HG03460 (cell line): ENCODE results near the gene MYO9A.
"Not testable (repeated sequence)": the region's sequence is repeated elsewhere in the genome, so short reads cannot be mapped to it uniquely, and the experiment has no call there.

Source experiments
- ATAC-seq: cut with Tn5 transposase; IDR thresholded peaks from one replicate; pipeline ENCODE4 v1.9.1; 2021; ENCODE audit not compliant: unreplicated experiment

Gene MYO9A

DNA sequence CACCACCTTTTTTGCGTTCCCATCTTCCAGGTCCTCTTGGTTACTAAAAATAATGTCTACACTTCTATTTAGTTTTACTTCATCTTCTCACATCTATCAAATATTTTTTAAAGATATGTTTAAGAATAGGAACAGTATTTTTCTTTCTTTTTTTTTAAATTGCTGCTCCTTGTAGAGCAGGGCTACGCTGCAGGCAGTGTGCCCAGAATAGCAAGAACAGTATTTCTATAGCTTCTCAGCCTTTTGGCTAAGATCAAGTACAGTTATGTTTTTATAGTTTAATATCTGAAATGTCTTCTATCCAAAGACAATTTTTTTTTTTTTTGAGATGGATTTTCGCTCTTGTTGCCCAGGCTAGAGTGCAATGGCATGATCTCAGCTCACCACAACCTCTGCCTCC is 73.0 kb downstream of the MYO9A start:
- no peak for ATAC-seq

DNA sequence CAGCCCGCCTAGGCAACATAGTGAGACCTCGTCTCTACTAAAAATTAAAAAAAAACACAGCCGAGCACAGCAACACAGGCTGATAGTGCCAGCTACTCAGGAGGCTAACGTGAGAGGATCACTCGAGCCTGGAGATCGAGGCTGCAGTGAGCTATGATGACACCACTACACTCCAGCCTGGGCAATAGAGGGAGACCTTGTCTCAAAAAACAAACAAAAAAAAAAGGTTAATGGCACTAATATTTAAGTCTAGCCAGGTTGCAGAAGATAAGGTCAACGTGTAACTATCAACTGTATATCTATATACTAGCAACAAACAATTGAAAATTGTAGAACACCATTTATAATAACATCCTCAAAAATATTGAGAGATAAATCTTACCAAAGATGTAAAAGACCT is 75.1 kb downstream of the MYO9A start:
- no peak for ATAC-seq

DNA sequence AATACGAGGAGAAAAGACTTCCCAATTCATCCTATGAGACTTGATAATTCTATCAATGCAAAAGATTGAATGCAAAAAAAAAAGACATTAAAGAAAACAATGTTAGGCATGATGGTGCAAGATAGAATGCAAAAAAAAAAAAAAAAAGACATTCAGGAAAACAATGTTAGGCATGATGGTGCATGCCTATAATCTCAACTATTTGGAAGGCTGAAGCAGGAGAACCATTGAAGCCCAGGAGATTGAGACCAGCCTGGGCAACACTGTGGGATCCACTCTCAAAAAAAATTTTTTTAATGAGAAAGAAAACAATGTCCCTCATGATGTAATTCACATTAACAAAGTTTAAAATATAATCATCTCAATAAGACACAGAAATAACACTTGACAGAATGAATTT is 75.9 kb downstream of the MYO9A start:
- no peak for ATAC-seq

DNA sequence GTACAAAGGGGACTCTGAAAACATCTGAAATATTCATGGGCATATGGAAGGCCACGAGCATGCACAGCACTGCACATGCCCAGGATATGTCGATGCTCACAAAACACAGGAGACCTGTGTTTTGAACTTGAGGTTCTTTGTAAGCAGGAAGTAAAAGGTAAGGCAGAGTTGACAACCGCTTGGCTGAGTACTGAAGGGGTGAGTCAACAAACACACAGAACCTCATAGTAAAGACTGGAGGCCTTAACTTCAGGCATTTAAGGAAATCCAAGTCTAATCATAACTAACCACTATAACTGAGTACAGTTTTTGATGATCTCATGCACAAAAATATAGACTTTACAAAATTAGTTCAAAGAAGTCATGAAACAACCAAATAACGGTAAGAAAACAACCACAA is 80.6 kb downstream of the MYO9A start:
- ATAC-seq = no peak

DNA sequence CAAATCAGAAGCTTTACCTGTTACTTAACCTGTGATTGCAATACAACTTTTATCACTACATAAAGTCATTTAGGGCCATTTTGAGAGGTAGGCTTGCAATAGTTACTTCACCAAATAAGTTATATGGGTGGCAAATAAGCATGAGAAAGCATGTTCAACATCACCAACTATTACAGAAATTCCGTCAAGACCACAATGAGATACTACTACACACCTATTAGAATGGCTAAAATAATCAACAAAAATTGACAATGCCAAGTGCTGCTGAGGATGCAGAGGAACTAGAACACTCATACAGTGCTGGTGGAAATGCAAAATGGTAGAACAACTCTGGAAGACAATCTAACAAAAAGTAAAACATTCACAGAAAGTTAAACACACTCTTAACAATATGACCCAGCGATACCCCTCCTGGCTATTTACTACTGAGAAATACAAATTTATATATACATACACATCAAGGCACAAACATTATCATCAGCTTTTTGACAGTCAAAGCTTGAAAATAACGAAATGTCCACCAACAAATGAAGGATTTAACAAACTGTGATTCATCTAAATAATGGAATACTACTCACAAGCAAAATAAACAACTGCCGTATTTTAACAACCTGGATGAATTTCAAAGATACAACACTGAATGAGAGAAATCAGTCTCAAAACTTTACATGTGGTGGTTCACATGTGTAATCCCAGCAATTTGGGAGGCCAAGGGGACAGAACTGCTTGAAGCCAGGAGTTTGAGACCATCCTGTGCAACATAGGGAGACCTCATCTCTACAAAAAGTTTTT is 82.9 kb downstream of the MYO9A start:
- no peak for ATAC-seq

DNA sequence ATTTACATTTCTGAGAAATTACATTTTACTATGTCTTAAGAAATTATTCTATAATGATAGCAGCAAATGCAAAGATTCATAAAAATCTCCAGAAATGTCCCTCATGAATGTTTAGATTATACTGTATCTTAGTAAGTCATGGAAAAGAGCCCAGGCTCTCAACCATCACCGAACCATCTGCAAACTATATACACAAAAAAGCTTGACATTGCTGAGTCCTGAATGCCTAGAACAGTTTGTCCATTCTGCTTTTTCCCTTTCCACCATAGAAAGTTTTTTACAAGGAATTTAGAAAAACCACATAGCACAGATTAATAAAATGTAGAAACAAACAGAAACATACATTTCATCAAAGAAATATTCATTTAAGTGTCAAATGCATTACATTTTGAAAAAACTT is 83.6 kb downstream of the MYO9A start:
- ATAC-seq = no peak

DNA sequence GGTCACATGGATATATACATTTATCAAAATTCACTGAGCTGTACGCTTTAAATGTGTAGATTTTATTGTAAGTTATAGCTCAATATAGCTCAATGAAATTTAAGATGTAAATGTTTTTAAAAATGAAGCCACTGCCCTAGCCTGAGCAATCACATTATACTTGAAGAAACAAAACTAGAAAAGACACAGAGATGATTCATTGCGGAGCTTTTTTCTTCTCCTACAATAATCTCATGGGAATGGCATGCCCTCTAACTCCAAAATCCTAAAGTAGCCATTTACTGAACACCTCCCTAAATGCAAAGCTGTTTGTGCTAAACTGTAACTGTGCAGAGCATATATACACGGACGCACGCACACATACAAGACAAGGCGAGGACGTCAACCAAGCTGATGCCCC is 84.2 kb downstream of the MYO9A start:
- ATAC-seq = no peak

DNA sequence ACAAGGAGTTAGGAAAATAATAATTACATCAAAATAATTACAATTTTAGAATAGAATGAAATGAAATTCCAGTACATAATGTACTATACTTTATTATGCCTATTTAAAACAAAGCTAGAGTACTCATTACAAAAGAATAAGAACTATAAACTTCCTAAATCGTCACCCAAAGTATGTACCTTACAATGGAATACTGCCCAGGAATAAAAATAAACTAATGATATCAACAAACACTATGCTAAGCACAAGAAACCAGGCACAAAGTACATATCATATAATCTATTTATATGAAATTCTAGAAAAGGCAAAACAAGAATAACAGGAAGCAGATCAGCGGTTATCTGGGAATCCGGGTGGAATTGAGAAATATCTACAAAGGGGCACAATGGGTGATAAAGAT is 84.7 kb downstream of the MYO9A start:
- ATAC-seq = no peak

DNA sequence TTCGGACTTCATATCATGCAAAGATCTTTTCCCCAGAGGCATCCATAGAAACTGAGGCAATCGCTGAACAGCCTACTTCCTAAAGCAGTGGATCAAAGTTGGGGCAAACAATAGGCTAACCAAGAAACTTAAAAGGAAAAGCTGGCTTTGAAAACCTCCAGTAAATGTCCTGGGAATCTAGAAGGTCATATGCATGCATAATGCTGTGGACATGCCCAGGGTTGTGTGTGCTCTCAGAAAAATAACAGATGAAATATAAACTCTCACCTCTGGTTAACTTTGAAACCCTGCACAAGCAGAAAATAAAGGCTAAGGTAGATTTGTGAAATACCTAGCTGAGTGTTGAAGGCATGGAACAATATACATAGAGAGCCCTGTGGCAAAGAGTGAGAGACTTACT is 96.3 kb downstream of the MYO9A start:
- no peak for ATAC-seq

DNA sequence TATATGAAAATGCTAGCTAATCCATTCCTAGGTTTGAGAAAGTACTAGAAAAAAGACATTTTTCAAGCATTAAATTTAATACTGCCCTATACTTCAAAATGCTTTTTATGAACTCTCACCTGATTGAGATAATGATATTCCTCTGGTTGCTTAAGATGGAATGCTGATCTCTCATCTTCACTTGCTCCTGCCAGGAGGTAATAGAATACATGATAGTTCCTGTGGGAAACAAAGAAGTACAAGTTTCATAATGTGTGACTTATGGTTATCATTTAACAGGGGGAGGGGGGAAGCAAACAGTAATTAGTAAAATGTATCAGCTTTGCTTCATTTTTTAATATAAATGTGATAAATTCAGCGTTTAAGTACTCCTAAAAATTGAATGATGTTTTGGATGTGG is 97.2 kb downstream of the MYO9A start:
- ATAC-seq = no peak

DNA sequence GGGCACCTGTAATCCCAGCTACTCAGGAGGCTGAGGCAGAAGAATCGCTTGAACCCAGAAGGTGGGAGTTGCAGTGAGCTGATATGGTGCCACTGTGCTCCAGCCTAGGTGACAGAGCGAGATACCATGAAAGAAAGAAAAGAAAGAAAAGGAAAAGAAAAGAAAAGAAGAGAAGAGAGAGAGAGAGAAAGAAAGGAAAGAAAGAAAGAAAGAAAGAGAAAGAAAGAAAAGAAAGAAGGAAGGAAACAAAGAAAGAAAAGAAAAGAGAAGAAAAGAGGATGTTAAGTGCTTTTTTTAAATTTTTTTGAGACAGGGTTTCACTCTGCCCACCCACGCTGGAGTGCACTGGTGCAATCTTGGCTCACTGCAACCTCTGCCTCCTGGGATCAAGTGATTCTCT is 103.4 kb downstream of the MYO9A start:
- ATAC-seq = not testable (repeated sequence)

DNA sequence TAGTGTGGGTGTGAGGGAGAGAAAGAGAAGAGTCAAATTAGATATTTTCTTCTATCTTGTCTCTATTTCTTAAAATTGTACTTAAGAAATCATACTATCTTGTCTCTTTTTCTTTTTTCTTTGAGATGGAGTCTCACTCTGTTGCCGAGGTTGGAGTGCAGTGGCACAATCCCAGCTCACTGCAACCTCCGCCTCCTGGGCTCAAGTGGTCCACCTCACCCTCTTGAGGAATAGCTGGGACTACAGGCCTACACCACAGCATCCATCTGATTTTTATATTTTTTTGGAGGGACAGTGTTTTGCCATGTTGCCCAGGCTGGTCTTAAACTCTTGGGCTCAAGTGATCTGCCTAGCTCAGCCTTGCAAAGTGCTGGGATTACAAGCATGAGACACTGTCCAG is 104.2 kb downstream of the MYO9A start:
- no peak for ATAC-seq

DNA sequence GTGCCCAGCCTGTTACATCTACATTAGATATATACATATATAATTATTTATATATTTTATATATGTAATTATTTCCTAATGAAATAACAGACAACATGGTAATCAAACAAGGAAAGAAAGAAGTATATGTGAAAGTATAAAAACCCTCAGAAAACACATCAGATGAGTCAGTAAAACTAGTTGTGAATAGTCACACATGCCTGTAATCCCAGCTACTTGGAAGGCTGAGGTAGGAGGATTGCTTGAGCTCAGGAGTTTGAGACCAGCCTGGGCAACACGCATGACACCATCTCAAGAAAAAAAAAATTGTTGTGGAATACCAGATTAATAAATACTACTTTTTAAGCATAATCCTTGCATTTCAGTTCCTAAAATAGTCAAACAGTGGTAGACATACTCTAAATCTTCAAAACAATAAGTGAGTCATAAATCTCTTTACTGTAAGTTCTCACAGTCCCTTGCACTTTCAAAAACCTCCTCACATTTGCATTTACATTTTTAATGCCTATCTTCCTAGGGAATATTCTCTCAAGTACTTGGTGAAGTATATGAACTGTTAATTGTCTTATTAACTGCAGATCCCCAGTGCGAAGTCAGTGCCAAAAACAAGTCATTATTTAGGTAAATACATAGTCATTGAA is 106.5 kb downstream of the MYO9A start:
- ATAC-seq = no peak

DNA sequence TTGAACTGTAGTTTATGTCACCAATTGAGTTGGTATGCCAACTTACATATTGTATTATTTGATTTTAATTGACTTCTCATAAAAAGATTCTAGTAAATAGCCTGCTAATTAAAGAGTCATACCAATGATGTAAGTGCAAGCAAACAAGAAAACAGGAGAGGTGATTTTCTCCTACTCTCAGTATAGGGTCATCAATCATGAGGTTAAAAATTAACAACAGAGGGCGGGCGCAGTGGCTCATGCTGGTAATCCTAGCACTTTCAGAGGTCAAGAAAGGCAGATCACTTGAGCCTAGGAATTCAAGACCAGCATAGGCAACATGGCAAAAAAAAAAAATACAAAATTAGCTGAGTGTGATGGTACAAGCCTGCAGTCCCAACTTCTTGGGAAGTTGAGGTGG is 108.7 kb downstream of the MYO9A start:
- ATAC-seq = no peak

DNA sequence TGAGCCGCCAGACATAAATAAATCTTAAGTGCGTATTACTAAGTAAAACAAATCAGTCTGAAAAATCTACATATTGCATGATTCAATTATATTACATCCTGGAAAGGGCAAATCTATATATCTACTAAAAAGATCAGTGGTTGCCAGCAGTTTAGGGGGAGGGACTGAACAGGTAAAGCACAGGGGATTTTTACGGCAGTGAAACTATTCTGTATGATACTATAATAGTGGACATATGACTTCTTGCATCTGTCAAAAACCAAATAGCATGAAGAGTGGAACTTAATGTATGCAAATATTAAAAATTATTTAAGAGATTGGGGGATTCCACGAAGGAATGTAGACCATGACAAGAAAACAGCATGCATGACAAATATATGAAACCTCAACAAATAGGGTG is 111.6 kb downstream of the MYO9A start:
- ATAC-seq = no peak

DNA sequence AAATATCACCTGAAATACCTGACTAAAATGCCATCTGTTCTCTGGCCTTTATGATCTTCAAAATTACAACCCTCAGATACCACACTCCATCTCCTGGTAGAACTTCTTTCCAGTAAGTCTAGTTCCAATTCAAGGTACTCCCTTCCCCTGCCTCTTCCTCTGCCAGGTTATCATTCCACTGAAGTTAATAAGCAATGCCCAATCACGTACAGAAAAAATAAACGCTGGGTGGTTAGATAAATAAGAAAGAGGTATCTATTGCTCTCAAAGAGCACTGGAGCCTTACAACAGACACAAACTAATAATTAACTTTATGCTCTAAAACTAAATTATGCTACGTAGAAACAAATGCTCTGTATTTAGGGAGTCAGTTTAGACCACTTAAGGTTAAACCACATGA is 112.5 kb downstream of the MYO9A start:
- ATAC-seq = no peak

DNA sequence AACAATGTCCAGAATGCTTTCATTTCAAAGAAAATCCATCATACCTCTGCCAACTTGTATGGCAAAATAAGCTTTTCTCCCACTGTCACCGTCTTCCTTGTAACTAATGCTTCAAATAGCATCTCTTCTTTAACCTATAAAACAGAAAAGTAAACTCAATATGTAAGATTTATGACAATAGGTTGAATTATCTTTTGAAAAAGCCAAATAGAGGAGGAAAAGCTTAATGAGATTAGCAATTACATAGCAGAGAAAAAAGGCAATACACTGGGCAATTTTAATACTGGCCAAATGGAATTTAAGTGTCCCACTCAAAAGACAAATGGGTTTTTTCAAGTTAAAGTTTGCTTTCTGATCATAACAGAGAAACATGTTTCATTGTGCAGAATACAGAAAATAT is 118.1 kb downstream of the MYO9A start:
- ATAC-seq = no peak

DNA sequence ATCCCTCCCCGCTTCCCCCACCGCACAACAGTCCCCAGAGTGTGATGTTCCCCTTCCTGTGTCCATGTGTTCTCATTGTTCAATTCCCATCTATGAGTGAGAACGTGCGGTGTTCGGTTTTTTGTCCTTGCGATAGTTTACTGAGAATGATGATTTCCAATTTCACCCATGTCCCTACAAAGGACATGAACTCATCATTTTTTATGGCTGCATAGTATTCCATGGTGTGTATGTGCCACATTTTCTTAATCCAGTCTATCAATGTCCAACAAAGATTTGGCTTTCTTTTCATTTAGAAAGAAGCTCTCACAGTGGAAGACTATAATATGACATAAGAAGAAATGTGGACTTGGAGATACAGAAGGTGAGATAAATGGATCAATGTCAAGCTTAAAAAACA is 119.2 kb downstream of the MYO9A start:
- ATAC-seq = not testable (repeated sequence)

DNA sequence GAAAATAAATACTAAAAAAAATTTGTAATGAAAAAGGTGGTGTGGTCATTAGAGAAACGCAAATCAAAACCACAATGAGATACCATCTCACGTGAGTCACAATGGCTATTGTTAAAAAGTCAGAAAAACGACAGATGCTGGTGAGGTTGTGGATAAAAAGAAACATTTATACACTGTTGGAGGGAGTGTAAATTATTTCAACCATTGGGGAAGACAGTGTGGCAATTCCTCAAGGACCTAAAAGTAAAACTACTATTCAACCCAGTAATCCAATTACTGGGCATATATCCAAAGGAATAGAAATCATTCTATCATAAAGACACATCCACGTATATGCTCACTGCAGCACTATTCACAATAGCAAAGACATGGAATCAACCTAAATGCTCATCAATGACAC is 120.3 kb downstream of the MYO9A start:
- no peak for ATAC-seq

DNA sequence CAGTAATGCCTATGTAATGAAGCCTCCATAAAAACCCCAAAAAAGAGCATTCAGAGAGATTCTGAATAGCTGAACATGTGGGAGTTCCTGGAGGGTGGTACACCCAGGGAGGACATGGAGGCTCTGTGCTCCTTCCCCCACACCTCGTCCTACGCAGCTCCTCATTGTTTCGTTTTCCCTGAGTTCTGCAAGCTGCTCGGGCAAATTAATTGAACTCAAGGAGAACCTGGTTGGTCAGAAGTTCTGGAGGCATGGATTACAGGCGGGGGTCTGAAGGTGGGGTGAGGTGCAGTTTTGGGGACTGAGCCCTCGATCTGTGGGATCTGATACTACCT is 142.2 kb downstream of the MYO9A start:
- no peak for ATAC-seq

DNA sequence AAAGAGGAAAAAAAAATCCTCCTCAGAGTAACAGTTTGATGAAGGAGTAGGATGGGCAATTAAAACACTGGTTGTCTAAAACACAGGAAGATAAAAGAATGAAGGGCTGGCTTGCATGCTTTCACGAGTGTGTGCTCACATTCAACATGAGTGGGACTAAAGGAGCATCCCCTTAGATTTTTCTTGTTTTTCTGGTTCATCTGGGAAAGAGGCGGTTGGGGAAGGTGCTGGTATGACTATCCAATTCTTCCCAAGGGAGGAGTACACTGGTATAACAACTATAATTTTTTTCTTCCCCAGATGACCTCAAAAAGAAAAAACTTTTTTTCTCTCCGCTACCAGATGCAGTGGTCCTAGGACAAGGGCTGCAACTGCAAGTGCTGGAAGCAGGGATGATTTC is 143.7 kb downstream of the MYO9A start:
- no peak for ATAC-seq

DNA sequence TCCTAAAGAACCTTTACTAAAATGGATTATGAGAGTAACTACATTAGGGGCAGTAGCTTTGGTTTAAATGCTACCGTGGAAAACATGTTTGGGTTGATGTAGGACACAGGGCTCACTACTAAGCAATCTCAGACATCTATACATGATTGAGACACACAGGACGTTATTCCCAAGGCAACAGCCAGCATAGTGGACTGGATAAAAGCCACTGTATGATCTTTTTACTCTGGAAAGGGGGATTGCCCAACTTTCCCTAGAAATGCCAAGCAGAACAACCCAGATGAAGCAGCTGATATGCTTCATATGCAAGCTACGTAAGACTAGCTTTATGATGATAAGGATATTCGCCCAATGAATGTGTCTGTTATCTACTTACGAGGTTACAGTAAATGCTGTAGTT is 144.6 kb downstream of the MYO9A start:
- ATAC-seq = no peak

DNA sequence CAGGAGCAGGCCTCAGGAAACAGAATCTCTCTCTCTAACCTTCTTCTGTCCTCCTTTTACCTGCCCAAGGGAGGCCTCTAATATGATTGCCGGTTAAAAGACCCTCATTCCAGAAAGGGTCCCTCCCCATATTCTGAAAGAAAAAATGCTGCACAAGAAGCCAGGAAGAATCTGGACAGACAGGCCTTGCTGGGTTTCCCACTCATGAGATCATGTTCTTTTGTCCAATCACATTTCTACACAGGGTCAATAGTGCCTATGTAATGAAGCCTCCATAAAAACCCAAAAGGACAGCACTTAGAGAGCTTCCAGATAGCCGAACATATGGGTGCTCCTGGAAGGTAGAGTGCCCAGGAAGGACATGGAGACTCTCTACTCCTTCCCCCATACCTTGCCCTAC is 146.0 kb downstream of the MYO9A start:
- ATAC-seq = no peak
